NCI-H2227 treated with DMSO at 0.1 percent for 48 hours (cell line): Measurements from ENCODE around the gene UCP2.
"Not testable (repeated sequence)": the region's sequence is repeated elsewhere in the genome, so short reads cannot be mapped to it uniquely, and the experiment has no call there.

ENCODE experiments used
- DNase-seq: peaks from one replicate; lab custom pipeline; 2025; lab: John Stamatoyannopoulos, UW

UCP2 gene

GRCh38 chr11:73940801-73941570, 41.7 kb downstream of the UCP2 start:
- no peak for DNase-seq

GRCh38 chr11:73939096-73939495, 43.5 kb downstream of the UCP2 start:
- DNase-seq: no peak

- DNase-seq: not testable (repeated sequence)
Measured at GRCh38 chr11:73936047-73936446, 46.6 kb downstream of the UCP2 start.

DNA sequence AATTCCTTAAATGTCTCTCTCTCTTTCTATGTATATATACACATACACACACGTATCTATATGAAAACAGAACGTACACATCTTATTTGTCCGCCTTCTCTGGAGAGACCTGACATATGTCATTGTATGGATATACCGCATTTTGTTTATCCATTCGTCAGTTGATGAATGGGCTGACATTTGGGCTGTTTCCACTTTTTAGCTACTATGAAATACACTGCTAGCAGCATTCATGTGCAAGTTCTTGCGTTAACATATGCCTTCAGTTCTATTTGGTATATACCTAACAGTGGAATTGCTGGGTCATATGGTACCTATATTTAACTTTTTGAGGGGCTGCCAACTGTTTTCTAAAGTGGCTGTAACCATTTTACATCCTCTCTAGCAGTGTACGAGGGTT, 49.9 kb downstream of the UCP2 start:
- no peak for DNase-seq

- DNase-seq: no peak
Measured at GRCh38 chr11:73931951-73932350, 50.7 kb downstream of the UCP2 start.

DNA sequence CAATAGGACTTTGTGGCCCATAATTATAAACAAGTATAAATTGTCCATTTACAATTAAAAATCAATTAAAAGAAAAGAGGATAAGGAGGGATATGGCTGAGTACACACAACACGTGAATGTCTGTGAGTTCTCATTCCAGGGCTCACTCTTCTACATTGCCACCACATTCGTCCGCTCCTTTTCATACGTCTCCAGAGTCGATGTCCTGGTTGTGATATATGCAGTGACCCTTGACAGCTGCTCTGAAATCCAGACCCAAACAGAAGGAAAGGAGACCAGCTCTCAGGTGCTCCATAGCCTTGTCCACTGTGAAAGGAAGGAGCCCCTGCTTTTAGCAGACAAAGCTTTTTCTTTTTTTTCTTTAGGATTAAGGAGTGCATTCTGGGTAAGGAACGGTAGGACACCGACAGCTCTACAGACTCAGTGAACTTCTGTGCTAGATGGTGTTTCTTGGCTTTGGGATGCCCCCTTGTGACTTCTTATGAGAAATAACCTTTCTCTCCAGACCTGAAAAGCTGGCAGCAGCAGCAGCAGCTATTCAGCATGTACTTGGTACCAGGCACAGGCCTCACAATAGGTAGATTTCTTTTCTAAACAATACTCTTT, 51.5 kb downstream of the UCP2 start:
- DNase-seq: peak; percentile 91

DNA sequence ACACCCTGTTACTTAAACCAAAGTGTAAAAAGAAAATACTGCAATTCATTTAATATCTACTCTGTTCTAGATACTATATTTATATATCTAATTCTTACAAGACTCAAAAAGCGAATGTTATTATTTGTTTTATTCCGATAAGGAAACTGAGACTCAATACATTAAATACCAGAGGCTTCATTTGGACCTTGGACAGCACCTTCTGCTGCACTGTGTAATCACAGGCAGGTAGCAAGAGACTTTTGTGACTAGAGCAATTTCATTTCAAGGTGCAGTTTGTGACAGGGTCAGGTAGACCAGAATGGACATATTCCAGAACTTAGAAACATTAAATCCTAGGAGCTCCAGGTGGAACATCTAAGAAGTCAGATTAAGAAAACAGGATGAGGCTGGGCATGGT, 53.3 kb downstream of the UCP2 start:
- DNase-seq: no peak
